Breast epithelium (tissue), 4 donors: Measurements from ENCODE around the gene TLX1. TPM values are rescaled to one million over a fixed set of nuclear protein-coding genes. Genes with fewer than 3 reads are reported as not detected.

ENCODE experiments used
- DNase-seq, 2 donors: peaks; one replicate each; pipeline ENCODE4 v3.0.0-alpha.2; 2019; ENCODE audit warnings: low spot score in 2 of 2
- H3K27ac ChIP-seq, 2 donors: fragments of 200-600 bp; sonication (generic) in 1 of 2; one replicate each; pipeline ENCODE4 v1.5.1; 2016 to 2019; ENCODE audit warnings: mild to moderate bottlenecking in 1 of 2
- H3K27me3 ChIP-seq, 2 donors: fragments of 200-600 bp; sonication (generic) in 1 of 2; one replicate each; pipeline versions ENCODE4 v1.5.1 to v1.6.0; 2017 to 2019; ENCODE audit warnings: control low read depth in 1 of 2, mild to moderate bottlenecking in 1 of 2
- H3K36me3 ChIP-seq: fragments of 200-600 bp; one replicate; pipeline ENCODE4 v1.5.1; 2019
- H3K4me1 ChIP-seq, 2 donors: fragments of 200-600 bp; sonication (generic); one replicate each; pipeline ENCODE4 v1.5.1; 2016 to 2019; ENCODE audit warnings: control low read depth in 1 of 2
- H3K4me3 ChIP-seq, 3 donors: fragments of 200-600 bp; sonication (generic); 1 replicate in 2 of 3; 2 replicates in 1 of 3; pipeline ENCODE4 v1.5.1; 2016 to 2019; ENCODE audit warnings: mild to moderate bottlenecking in 3 of 3, moderate library complexity in 2 of 3
- H3K9me3 ChIP-seq, 2 donors: fragments of 200-600 bp; sonication (generic) in 1 of 2; one replicate each; pipeline ENCODE4 v1.5.1; 2016 to 2019; ENCODE audit warnings: control low read depth in 1 of 2
- POLR2A ChIP-seq: fragments of 450-650 bp; IDR thresholded peaks from one replicate; pipeline ENCODE4 v1.6.1; 2016; ENCODE audit warnings: antibody characterized with exemption, mild to moderate bottlenecking, moderate library complexity
- POLR2AphosphoS5 ChIP-seq, 3 donors: sonication (generic); formaldehyde crosslinking; IDR thresholded peaks; one replicate each; pipeline ENCODE4 v1.6.1; 2017; ENCODE audit warnings: antibody characterized with exemption in 3 of 3
- intact Hi-C: fragments of 100-400 bp; cut with DNase I; formaldehyde crosslinking; loops from one replicate; pipeline ENCODE4 v1.15.1; 2023; ENCODE audit warnings: low total_unique reads
- total RNA-seq, 3 donors: library from RNA; depleted of rRNA; stranded (reverse); fragments of >200 nt; gene quantifications; one replicate each; pipeline ENCODE4 v1.1.0, GENCODE V29; 2016
- TF ChIP-seq, protein P1 (sequence below), 3 donors: fragments of 450-650 bp; IDR thresholded peaks; one replicate each; pipeline ENCODE4 v1.5.1; 2016 to 2017; ENCODE audit warnings: antibody characterized with exemption in 3 of 3, mild to moderate bottlenecking in 3 of 3, moderate library complexity in 3 of 3

Gene TLX1
- total RNA-seq: not detected

DNA sequence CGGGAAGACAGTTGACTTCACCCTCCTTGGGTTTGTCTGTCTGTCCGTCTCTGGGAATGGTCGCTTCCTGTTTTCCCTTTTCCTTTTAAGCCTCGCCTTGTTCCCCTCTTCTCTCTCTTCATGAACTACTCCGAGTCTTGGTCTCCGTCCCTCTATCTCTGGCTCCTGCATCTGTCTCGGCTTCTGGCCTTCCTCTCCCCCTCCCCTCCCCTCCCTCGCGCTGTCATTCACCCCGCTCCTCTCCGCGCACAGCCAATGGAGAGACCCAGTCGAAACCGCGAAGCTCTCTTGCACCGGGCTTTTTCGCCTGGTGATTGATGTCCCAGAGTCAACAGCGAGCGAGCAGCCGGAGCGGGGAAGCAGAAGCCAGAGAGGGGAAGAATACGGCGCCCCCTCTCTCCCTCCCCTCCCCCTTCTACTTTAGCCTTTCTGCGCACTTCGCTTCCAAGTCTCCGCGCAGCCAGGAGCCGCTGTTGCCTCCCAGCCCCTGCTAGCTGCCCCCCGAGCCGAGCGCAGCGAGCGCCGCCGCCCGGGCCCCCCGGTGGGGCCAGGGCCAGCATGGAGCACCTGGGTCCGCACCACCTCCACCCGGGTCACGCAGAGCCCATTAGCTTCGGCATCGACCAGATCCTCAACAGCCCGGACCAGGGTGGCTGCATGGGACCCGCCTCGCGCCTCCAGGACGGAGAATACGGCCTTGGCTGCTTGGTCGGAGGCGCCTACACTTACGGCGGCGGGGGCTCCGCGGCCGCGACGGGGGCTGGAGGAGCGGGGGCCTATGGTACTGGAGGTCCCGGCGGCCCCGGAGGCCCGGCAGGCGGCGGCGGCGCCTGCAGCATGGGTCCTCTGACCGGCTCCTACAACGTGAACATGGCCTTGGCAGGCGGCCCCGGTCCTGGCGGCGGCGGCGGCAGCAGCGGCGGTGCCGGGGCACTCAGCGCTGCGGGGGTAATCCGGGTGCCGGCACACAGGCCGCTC is at the start of gene TLX1:
Gene TLX1, plus strand, starts transcription at position 317 of the 978 bp plus-strand sequence. Its CDS starts 242 bp downstream, at position 559.
- no peaks in the 10 kb centered on the region for H3K9me3 ChIP-seq
- intact Hi-C loops: no loop called here
- H3K27ac ChIP-seq: no peak within 1 kb of the TSS
- peaks cover 20 to 99% of the 10 kb centered on the region in 2 donors for H3K27me3 ChIP-seq
- peaks cover 3 to 11% of the 10 kb centered on the region in 2 donors for H3K4me1 ChIP-seq
- TF ChIP-seq POLR2A: no peak
- no peak for TF ChIP-seq POLR2AphosphoS5 (IDR thresholded peaks at IDR 0.05)
- TF ChIP-seq, protein P1, sequence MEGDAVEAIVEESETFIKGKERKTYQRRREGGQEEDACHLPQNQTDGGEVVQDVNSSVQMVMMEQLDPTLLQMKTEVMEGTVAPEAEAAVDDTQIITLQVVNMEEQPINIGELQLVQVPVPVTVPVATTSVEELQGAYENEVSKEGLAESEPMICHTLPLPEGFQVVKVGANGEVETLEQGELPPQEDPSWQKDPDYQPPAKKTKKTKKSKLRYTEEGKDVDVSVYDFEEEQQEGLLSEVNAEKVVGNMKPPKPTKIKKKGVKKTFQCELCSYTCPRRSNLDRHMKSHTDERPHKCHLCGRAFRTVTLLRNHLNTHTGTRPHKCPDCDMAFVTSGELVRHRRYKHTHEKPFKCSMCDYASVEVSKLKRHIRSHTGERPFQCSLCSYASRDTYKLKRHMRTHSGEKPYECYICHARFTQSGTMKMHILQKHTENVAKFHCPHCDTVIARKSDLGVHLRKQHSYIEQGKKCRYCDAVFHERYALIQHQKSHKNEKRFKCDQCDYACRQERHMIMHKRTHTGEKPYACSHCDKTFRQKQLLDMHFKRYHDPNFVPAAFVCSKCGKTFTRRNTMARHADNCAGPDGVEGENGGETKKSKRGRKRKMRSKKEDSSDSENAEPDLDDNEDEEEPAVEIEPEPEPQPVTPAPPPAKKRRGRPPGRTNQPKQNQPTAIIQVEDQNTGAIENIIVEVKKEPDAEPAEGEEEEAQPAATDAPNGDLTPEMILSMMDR (IDR thresholded peaks at IDR 0.05): no peak
- no peaks in the 10 kb centered on the region for H3K36me3 ChIP-seq
- DNase-seq: no peak
- H3K4me3 ChIP-seq: peak within 1 kb of the TSS; percentile 2 to 61 (median 21)

DNA sequence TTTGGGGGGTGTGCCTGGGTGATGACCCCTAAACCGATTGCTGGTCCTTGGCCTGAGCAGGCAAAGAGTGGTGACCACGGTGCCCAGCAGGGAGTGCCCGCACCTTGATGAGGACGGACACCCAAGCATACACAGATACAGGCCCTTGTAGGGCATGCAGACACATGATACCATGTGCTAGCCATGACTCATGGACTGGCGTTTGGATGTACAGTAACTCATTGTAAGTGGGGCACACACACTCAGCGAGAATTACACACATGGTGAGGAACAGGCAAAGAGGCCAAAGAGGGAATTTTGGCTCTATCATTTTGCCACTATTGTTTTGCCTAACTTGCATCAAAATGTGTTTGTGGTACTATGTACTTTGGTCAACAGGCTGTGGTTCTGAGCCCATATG is 45.3 kb upstream of the TLX1 start:
- peaks cover 0 to 70% of the 10 kb centered on the region in 2 donors for H3K27me3 ChIP-seq
- TF ChIP-seq, protein P1 (IDR thresholded peaks at IDR 0.05): no peak
- TF ChIP-seq POLR2AphosphoS5 (IDR thresholded peaks at IDR 0.05) (no peak), POLR2A (no peak)
- intact Hi-C loops: no loop called here

DNA sequence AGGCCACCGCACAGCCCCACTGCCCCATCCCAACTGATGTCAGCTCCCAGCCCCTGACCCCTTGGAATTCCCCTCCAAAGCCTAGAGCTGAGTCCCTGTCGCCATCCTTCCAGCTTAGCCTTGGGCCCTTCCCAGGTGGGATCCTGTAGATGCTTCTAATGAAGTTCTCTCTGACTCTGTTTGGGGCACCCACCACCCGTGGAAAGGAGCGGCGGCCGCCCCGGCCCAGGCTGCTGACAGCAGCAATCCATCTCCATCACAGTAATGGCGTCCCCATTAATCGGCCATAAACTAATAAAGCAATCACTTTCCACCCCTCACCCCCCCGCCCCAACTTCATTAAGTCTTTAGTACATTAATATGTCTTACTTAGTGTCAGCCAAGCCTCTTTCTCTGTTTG is 43.7 kb upstream of the TLX1 start:
- H3K27me3 ChIP-seq: peaks cover 0 to 79% of the 10 kb centered on the region in 2 donors
- no peak for DNase-seq
- intact Hi-C loops: no loop called here
- H3K4me1 ChIP-seq: no peaks in the 10 kb centered on the region
- H3K4me3 ChIP-seq: no peak overlapping the region
- H3K27ac ChIP-seq: no peak overlapping the region
- no peaks in the 10 kb centered on the region for H3K36me3 ChIP-seq
- H3K9me3 ChIP-seq: no peaks in the 10 kb centered on the region
- no peak for TF ChIP-seq POLR2AphosphoS5 (IDR thresholded peaks at IDR 0.05)
- TF ChIP-seq POLR2A: no peak
- TF ChIP-seq, protein P1 (IDR thresholded peaks at IDR 0.05): no peak

More for the DNA sequence above, 45.3 kb upstream of the TLX1 start:
- no peak for DNase-seq
- Histone ChIP-seq H3K36me3 (no peaks in the 10 kb centered on the region), H3K27ac (no peak overlapping the region), H3K9me3 (no peaks in the 10 kb centered on the region), H3K4me3 (no peak overlapping the region), H3K4me1 (no peaks in the 10 kb centered on the region)

DNA sequence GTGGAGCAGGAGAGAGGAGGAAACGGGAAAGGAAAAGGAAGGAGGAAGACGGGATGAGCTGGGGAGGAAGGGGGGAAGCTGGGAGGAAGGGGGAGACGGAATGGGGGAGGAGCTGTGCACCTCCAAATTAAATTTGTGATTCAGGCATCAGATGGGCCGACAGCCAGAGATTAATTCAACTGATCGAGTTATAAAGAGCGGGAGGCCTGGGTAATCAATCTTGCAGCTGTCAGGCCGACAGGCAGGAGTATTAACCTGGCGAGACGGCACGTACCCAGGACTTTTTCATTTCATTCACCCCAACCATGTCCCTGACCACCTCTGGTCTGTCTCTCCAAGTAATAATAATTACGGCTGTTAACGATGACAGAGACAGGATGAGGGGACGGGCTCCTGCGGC is 43.1 kb upstream of the TLX1 start:
- Histone ChIP-seq H3K36me3 (no peaks in the 10 kb centered on the region), H3K9me3 (no peaks in the 10 kb centered on the region), H3K4me1 (no peaks in the 10 kb centered on the region), H3K4me3 (no peak overlapping the region), H3K27ac (no peak overlapping the region), H3K27me3 (peaks cover 0 to 77% of the 10 kb centered on the region in 2 donors)
- DNase-seq: no peak
- TF ChIP-seq, protein P1 (IDR thresholded peaks at IDR 0.05): no peak
- TF ChIP-seq POLR2A (no peak), POLR2AphosphoS5 (IDR thresholded peaks at IDR 0.05) (no peak)
- intact Hi-C loops: no loop called here
